ENCODE measurements around the gene FAM156A.

- no peak for TF ChIP-seq POLR2AphosphoS5 (IDR thresholded peaks at IDR 0.05; ENCODE audit: low read depth, low read length)
- TF ChIP-seq POLR2A (IDR thresholded peaks at IDR 0.05; ENCODE audit: low read depth, low read length) = peak; percentile 17; the same call in 1 of the 2 replicates
Measured at GRCh38 chrX:52995987-52996331, 37.6 kb upstream of the FAM156A start.

Measured in GM12892 (cell line).